ENCODE results near the gene PLAC8. TPM values are rescaled to one million over a fixed set of nuclear protein-coding genes. Genes with fewer than 3 reads are reported as not detected.
"Not testable (repeated sequence)": the region's sequence is repeated elsewhere in the genome, so short reads cannot be mapped to it uniquely, and the experiment has no call there.

PLAC8 gene
- total RNA-seq, 1 donor from 2014 or later: 1.1 TPM

- Histone ChIP-seq H3K36me3 (peaks cover 23 to 40% of the 10 kb centered on the region in 2 donors), H3K9me3 (no peaks in the 10 kb centered on the region), H3K4me3 (no peak overlapping the region), H3K4me1 (no peaks in the 10 kb centered on the region), H3K27ac (no peak overlapping the region), H3K27me3 (no peaks in the 10 kb centered on the region)
- intact Hi-C loops (cut with DNase I): loop anchor here (2.0 kb wide), 1 partner anchor 207 kb away; no protein-coding TSS in a partner anchor
- DNase-seq (ENCODE audit: low spot score in 2 of 2): no peak
- TF ChIP-seq CTCF (IDR thresholded peaks at IDR 0.05): no peak
Observed at GRCh38 chr4:83075311-83076095, 39.0 kb downstream of the PLAC8 start.

- not testable (repeated sequence) for H3K27me3 ChIP-seq; H3K27ac ChIP-seq; H3K4me3 ChIP-seq; H3K9me3 ChIP-seq; H3K4me1 ChIP-seq; DNase-seq (ENCODE audit: low spot score in 2 of 2)
- peaks cover 23 to 44% of the 10 kb centered on the region in 2 donors for H3K36me3 ChIP-seq
- intact Hi-C loops (cut with DNase I): loop anchor here (2.0 to 5.0 kb wide), 2 partner anchors 188 to 208 kb away; no protein-coding TSS in a partner anchor
Observed at GRCh38 chr4:83074783-83075182, 39.7 kb downstream of the PLAC8 start.

- no peak for DNase-seq (ENCODE audit: low spot score in 2 of 2)
Observed at GRCh38 chr4:83074086-83074704, 40.3 kb downstream of the PLAC8 start.

DNA sequence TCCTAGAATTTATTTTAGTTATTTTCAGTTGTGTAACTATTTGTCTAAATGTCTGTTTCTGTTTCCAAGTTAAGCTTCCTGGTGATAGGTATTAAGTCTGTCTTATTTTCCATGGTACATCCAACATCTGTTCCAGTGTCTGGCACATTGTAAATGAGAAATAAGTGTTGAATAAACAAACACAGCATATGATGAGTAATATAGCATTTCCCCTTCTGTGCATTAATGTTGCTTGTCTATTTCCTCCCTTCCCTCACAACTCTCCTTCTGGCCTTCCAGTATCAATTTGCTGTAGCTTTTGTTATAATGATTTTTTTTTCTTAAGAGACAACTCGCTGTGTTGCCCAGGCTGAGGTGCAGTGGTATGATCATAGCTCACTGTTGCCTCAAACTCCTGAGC, 43.4 kb downstream of the PLAC8 start:
- H3K36me3 ChIP-seq: peaks cover 29 to 68% of the 10 kb centered on the region in 2 donors

More at GRCh38 chr4:83074086-83074704, 40.3 kb downstream of the PLAC8 start:
- Histone ChIP-seq H3K9me3 (no peaks in the 10 kb centered on the region), H3K4me1 (no peaks in the 10 kb centered on the region), H3K36me3 (peaks cover 23 to 47% of the 10 kb centered on the region in 2 donors), H3K27me3 (no peaks in the 10 kb centered on the region), H3K4me3 (no peak overlapping the region), H3K27ac (no peak overlapping the region)
- TF ChIP-seq CTCF (IDR thresholded peaks at IDR 0.05): peak; percentile 50 to 68 (median 61)
- intact Hi-C loops (cut with DNase I): loop anchor here (2.0 to 5.0 kb wide), 2 partner anchors 188 to 209 kb away; no protein-coding TSS in a partner anchor

DNA sequence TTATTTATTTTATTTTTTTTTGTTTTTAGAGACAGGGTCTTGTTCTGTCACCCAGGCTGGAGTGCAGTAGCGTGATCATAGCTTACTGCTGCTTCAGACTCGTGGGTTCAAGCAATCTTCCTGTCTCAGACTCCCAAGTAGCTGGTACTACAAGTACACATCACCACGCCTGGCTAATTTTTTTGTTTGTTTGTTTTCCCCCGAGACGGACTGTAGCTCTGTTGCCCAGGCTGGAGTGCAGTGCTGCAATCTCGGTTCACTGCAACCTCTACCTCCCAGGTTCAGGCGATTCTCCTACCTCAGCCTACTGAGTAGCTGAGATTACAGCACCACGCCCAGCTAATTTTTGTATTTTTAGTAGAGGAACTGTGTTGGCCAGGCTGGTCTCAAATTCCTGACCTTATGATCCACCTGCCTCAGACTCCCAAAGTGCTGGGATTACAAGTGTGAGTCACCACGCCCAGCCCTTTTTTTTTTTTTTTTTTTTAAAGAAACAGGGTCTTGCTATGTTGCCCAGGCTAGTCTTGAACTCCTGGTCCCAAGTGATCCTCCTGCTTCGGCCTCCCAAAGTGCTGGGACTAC, 47.4 kb downstream of the PLAC8 start:
- DNase-seq (ENCODE audit: low spot score in 2 of 2): no peak
- no peak for TF ChIP-seq CTCF (IDR thresholded peaks at IDR 0.05)
- Histone ChIP-seq H3K4me1 (no peaks in the 10 kb centered on the region), H3K4me3 (no peak overlapping the region), H3K27ac (no peak overlapping the region), H3K9me3 (no peaks in the 10 kb centered on the region), H3K36me3 (peaks cover 30 to 78% of the 10 kb centered on the region in 2 donors), H3K27me3 (no peaks in the 10 kb centered on the region)
- intact Hi-C loops (cut with DNase I): no loop called here

More for the DNA sequence above, 43.4 kb downstream of the PLAC8 start:
- intact Hi-C loops (cut with DNase I): loop anchor here (5.0 kb wide), 1 partner anchor 191 kb away; no protein-coding TSS in a partner anchor
- H3K27ac ChIP-seq: no peak overlapping the region
- TF ChIP-seq CTCF (IDR thresholded peaks at IDR 0.05): no peak
- no peaks in the 10 kb centered on the region for H3K27me3 ChIP-seq
- no peak for DNase-seq (ENCODE audit: low spot score in 2 of 2)
- no peak overlapping the region for H3K4me3 ChIP-seq
- H3K4me1 ChIP-seq: no peaks in the 10 kb centered on the region
- no peaks in the 10 kb centered on the region for H3K9me3 ChIP-seq

GRCh38 chr4:83065266-83065665, 49.3 kb downstream of the PLAC8 start:
- Histone ChIP-seq H3K27ac (no peak overlapping the region), H3K4me3 (no peak overlapping the region), H3K4me1 (no peaks in the 10 kb centered on the region), H3K36me3 (peaks cover 21 to 83% of the 10 kb centered on the region in 2 donors), H3K9me3 (no peaks in the 10 kb centered on the region), H3K27me3 (no peaks in the 10 kb centered on the region)
- no peak for DNase-seq (ENCODE audit: low spot score in 2 of 2)
- intact Hi-C loops (cut with DNase I): no loop called here
- no peak for TF ChIP-seq CTCF (IDR thresholded peaks at IDR 0.05)

Data from ascending aorta (tissue), 2 donors.